A673 (cell line): ENCODE measurements around the gene CLEC3B.

ENCODE experiments used
- CTCF ChIP-seq: fragments of 300-800, 200-600 bp; sonication (generic); conservative IDR thresholded peaks from 2 replicates; pipeline ENCODE4 v1.5.1; 2017; ENCODE audit warnings: low read depth, mild to moderate bottlenecking, antibody characterized with exemption, low read length, moderate library complexity, mixed read lengths
- EZH2 ChIP-seq: fragments of 200-600 bp; sonication (generic); IDR thresholded peaks from 2 replicates; pipeline ENCODE4 v1.6.1; 2017; ENCODE audit warnings: borderline replicate concordance, low read depth, mild to moderate bottlenecking, mixed read lengths, antibody characterized with exemption, low read length; ENCODE audit not compliant: poor library complexity, severe bottlenecking

GRCh38 chr3:45084361-45084760 lies 58.3 kb downstream of the CLEC3B start:
- TF ChIP-seq CTCF: no peak
- TF ChIP-seq EZH2: no peak
